ENCODE results near the gene OSGIN1. TPM values are rescaled to one million over a fixed set of nuclear protein-coding genes. Genes with fewer than 3 reads are reported as not detected.
"Not testable (repeated sequence)": the region's sequence is repeated elsewhere in the genome, so short reads cannot be mapped to it uniquely, and the experiment has no call there.

Gene OSGIN1
- total RNA-seq, 1 donor from 2014 or later = 1.7 TPM

- DNase-seq (ENCODE audit: low read depth, low spot score) = no peak
Measured at GRCh38 chr16:83940630-83941378, 12.2 kb upstream of the OSGIN1 start.

GRCh38 chr16:83941546-83941945 lies 11.5 kb upstream of the OSGIN1 start:
- DNase-seq (ENCODE audit: low read depth, low spot score) = not testable (repeated sequence)

- no peak for DNase-seq (ENCODE audit: low read depth, low spot score)
Measured at GRCh38 chr16:83942074-83942473, 11.0 kb upstream of the OSGIN1 start.

GRCh38 chr16:83942815-83943515 lies 10.1 kb upstream of the OSGIN1 start:
- no peak for DNase-seq (ENCODE audit: low read depth, low spot score)

GRCh38 chr16:83943516-83944050 lies 9.5 kb upstream of the OSGIN1 start:
- no peak for DNase-seq (ENCODE audit: low read depth, low spot score)

- no peak for DNase-seq (ENCODE audit: low read depth, low spot score)
Measured at GRCh38 chr16:83945587-83945986, 7.5 kb upstream of the OSGIN1 start.

- DNase-seq (ENCODE audit: low read depth, low spot score) = no peak
Measured at GRCh38 chr16:83946154-83946780, 6.8 kb upstream of the OSGIN1 start.

GRCh38 chr16:83946781-83947566 lies 6.1 kb upstream of the OSGIN1 start:
- no peak for DNase-seq (ENCODE audit: low read depth, low spot score)

GRCh38 chr16:83947642-83948234 lies 5.3 kb upstream of the OSGIN1 start:
- DNase-seq (ENCODE audit: low read depth, low spot score) = no peak

GRCh38 chr16:83948914-83949723 lies 3.9 kb upstream of the OSGIN1 start:
- no peak for DNase-seq (ENCODE audit: low read depth, low spot score)

GRCh38 chr16:83949724-83950001 lies 3.4 kb upstream of the OSGIN1 start:
- DNase-seq (ENCODE audit: low read depth, low spot score) = no peak

- not testable (repeated sequence) for DNase-seq (ENCODE audit: low read depth, low spot score)
Measured at GRCh38 chr16:83950862-83951399, 2.1 kb upstream of the OSGIN1 start.

GRCh38 chr16:83951544-83951943 lies 1.5 kb upstream of the OSGIN1 start:
- DNase-seq (ENCODE audit: low read depth, low spot score) = no peak

- DNase-seq (ENCODE audit: low read depth, low spot score) = no peak
Measured at GRCh38 chr16:83952587-83952939, 477 bp upstream of the OSGIN1 start.

GRCh38 chr16:83953796-83954576 lies 946 bp downstream of the OSGIN1 start:
- DNase-seq (ENCODE audit: low read depth, low spot score) = peak; percentile 17

- peak; percentile 30 for DNase-seq (ENCODE audit: low read depth, low spot score)
Measured at GRCh38 chr16:83954577-83955016, 1.6 kb downstream of the OSGIN1 start.

- DNase-seq (ENCODE audit: low read depth, low spot score) = no peak
Measured at GRCh38 chr16:83955218-83956130, 2.4 kb downstream of the OSGIN1 start.

Data from pulmonary artery endothelial cell (primary cell).